Epithelial cell of proximal tubule (primary cell): ENCODE data around the gene TRERF1. TPM values are rescaled to one million over a fixed set of nuclear protein-coding genes. Genes with fewer than 3 reads are reported as not detected.

Experiments
- DNase-seq: peaks from one replicate; pipeline ENCODE4 v3.0.0-alpha.2; 2011; ENCODE audit warnings: low read depth
- H3K4me3 ChIP-seq: 2 replicates; pipeline ENCODE4 v1.5.1; 2011; ENCODE audit warnings: low read depth, mild to moderate bottlenecking, low read length
- CTCF ChIP-seq: conservative IDR thresholded peaks from 2 replicates; pipeline ENCODE4 v1.5.1; 2012; ENCODE audit warnings: low read depth, mild to moderate bottlenecking, low read length
- total RNA-seq: library from RNA; depleted of rRNA; stranded (reverse); fragments of >200 nt; gene quantifications from 2 replicates; pipeline ENCODE4 v1.2.3, GENCODE V29; 2015

Gene TRERF1
- total RNA-seq, 1 donor from 2014 or later: 2.2 TPM

- H3K4me3 ChIP-seq: no peak overlapping the region
- no peak for TF ChIP-seq CTCF
- no peak for DNase-seq
Observed at GRCh38 chr6:42236682-42237473, 214.8 kb downstream of the TRERF1 start.

- no peak for TF ChIP-seq CTCF
- H3K4me3 ChIP-seq: no peak overlapping the region
- no peak for DNase-seq
Observed at GRCh38 chr6:42236030-42236429, 215.7 kb downstream of the TRERF1 start.

- H3K4me3 ChIP-seq: no peak overlapping the region
- DNase-seq: no peak
- no peak for TF ChIP-seq CTCF
Observed at GRCh38 chr6:42232035-42232434, 219.7 kb downstream of the TRERF1 start.

GRCh38 chr6:42230345-42231321 is 221.1 kb downstream of the TRERF1 start:
- no peak for DNase-seq
- no peak overlapping the region for H3K4me3 ChIP-seq
- peak; percentile 73 for TF ChIP-seq CTCF

GRCh38 chr6:42229506-42230119 is 222.1 kb downstream of the TRERF1 start:
- DNase-seq: no peak
- TF ChIP-seq CTCF: no peak

GRCh38 chr6:42228305-42228704 is 223.4 kb downstream of the TRERF1 start:
- no peak for TF ChIP-seq CTCF
- H3K4me3 ChIP-seq: no peak overlapping the region

More at GRCh38 chr6:42229506-42230119, 222.1 kb downstream of the TRERF1 start:
- no peak overlapping the region for H3K4me3 ChIP-seq

More at GRCh38 chr6:42228305-42228704, 223.4 kb downstream of the TRERF1 start:
- no peak for DNase-seq
